Ovary (tissue), 3 donors: ENCODE data around the gene H6PD.

ENCODE experiments used
- CTCF ChIP-seq, 3 donors: fragments of 450-650 bp in 2 of 3; fragments of 200-600 bp in 1 of 3; IDR thresholded peaks; one replicate each; pipeline versions ENCODE4 v1.5.1 to v1.8.0; 2016 to 2022; ENCODE audit warnings: antibody characterized with exemption in 3 of 3, mild to moderate bottlenecking in 1 of 3
- EP300 ChIP-seq: sonication (generic); formaldehyde crosslinking; IDR thresholded peaks from one replicate; pipeline ENCODE4 v1.6.1; 2017; ENCODE audit warnings: antibody characterized with exemption
- POLR2A ChIP-seq: fragments of 450-650 bp; IDR thresholded peaks from one replicate; pipeline ENCODE4 v1.6.1; 2017; ENCODE audit warnings: antibody characterized with exemption, mild to moderate bottlenecking, moderate library complexity
- donor health status: DM: no; HTN: no; CAD: no.

DNA sequence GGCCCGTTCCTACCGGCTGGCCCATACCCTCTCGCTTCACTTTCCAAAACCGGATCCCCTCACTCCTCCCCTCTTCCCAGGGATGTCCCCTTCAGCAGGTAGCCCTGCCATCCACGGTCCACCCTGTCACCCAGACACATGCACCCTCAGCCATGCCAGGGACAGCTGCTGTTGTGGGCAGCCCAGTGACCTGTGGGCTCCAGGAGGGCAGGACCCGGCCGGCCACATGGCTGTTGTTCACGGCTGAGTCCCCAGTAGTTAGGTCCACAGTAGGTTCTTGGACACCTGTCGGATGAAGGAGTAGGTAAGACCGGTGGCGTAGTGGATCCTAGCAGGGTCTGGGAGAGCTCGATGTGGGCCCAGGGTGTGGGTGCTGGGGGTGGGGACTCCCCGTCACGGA is 70.6 kb downstream of the H6PD start:
- TF ChIP-seq CTCF (IDR thresholded peaks at IDR 0.05) (no peak), POLR2A (no peak), EP300 (no peak)
